IMR-90 (cell line): ENCODE measurements around the gene TIGIT.

Experiments
- BHLHE40 ChIP-seq: fragments of 150-350 bp; IDR thresholded peaks from 2 replicates; pipeline ENCODE4 v1.6.1; 2016; ENCODE audit warnings: mild to moderate bottlenecking, low read depth, low read length
- CEBPB ChIP-seq: IDR thresholded peaks from 2 replicates; pipeline ENCODE4 v1.6.1; 2012; ENCODE audit warnings: low read depth, low read length, improper control_type of control experiment
- CTCF ChIP-seq: conservative IDR thresholded peaks from 2 replicates; pipeline ENCODE4 v1.5.1; 2012; ENCODE audit warnings: mild to moderate bottlenecking, low read depth, low read length, improper control_type of control experiment
- FOS ChIP-seq: fragments of 150-350 bp; IDR thresholded peaks from 2 replicates; pipeline ENCODE4 v1.6.1; 2016; ENCODE audit warnings: low read depth, low read length
- MAFK ChIP-seq: IDR thresholded peaks from 2 replicates; pipeline ENCODE4 v1.6.1; 2012; ENCODE audit warnings: low read depth, low read length, improper control_type of control experiment
- MAZ ChIP-seq: IDR thresholded peaks from 2 replicates; pipeline ENCODE4 v1.6.1; 2012; ENCODE audit warnings: low read depth, mild to moderate bottlenecking, low read length, improper control_type of control experiment, moderate library complexity, borderline replicate concordance
- MXI1 ChIP-seq: IDR thresholded peaks from 2 replicates; pipeline ENCODE4 v1.6.1; 2012; ENCODE audit warnings: low read depth, mild to moderate bottlenecking, low read length, moderate library complexity, borderline replicate concordance
- POLR2A ChIP-seq: IDR thresholded peaks from 2 replicates; pipeline ENCODE4 v1.6.1; 2012; ENCODE audit warnings: mild to moderate bottlenecking, low read depth, low read length
- RAD21 ChIP-seq: IDR thresholded peaks from 2 replicates; pipeline ENCODE4 v1.6.1; 2012; ENCODE audit warnings: low read length, improper control_type of control experiment
- SMC3 ChIP-seq: fragments of 150-350 bp; IDR thresholded peaks from 2 replicates; pipeline ENCODE4 v1.6.1; 2016; ENCODE audit warnings: low read depth, mild to moderate bottlenecking, antibody characterized with exemption, low read length, moderate library complexity
- TF ChIP-seq, protein P1 (sequence below): fragments of 150-350 bp; IDR thresholded peaks from 2 replicates; pipeline ENCODE4 v1.6.1; 2016; ENCODE audit warnings: low read depth, mild to moderate bottlenecking, low read length, moderate library complexity, borderline replicate concordance
- TF ChIP-seq, protein P2 (sequence below): fragments of 150-350 bp; IDR thresholded peaks from 2 replicates; pipeline ENCODE4 v1.6.1; 2017; ENCODE audit warnings: mild to moderate bottlenecking, antibody characterized with exemption, low read length, low read depth

- TF ChIP-seq CTCF (peak; percentile 68), POLR2A (no peak), RAD21 (peak; percentile 69), BHLHE40 (no peak), MAZ (peak; percentile 39; the same call in 1 of the 2 replicates), CEBPB (no peak), MXI1 (no peak), SMC3 (peak; percentile 31), MAFK (no peak), FOS (no peak)
- TF ChIP-seq, protein P1, sequence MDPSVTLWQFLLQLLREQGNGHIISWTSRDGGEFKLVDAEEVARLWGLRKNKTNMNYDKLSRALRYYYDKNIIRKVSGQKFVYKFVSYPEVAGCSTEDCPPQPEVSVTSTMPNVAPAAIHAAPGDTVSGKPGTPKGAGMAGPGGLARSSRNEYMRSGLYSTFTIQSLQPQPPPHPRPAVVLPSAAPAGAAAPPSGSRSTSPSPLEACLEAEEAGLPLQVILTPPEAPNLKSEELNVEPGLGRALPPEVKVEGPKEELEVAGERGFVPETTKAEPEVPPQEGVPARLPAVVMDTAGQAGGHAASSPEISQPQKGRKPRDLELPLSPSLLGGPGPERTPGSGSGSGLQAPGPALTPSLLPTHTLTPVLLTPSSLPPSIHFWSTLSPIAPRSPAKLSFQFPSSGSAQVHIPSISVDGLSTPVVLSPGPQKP, result no peak
- TF ChIP-seq, protein P2, sequence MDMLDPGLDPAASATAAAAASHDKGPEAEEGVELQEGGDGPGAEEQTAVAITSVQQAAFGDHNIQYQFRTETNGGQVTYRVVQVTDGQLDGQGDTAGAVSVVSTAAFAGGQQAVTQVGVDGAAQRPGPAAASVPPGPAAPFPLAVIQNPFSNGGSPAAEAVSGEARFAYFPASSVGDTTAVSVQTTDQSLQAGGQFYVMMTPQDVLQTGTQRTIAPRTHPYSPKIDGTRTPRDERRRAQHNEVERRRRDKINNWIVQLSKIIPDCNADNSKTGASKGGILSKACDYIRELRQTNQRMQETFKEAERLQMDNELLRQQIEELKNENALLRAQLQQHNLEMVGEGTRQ, result no peak
These were observed 2.6 kb upstream of the TIGIT start for GRCh38 chr3:114290911-114291901.
